ENCODE data around the gene BAHCC1. TPM values are rescaled to one million over a fixed set of nuclear protein-coding genes. Genes with fewer than 3 reads are reported as not detected.

The BAHCC1 gene
- total and polyA plus RNA-seq, 10 of the 15 experiments (the other 5 are each of a cell fraction or from before 2014, with no cell fraction given) = 0.03 to 0.14 (median 0.11) TPM; not detected in 6

GRCh38 chr17:81445642-81446503 lies 50.6 kb downstream of the BAHCC1 start:
- no peak overlapping the region for H3K9ac ChIP-seq (ENCODE audit: control insufficient read depth, insufficient read depth, low read length)
- H4K20me1 ChIP-seq (ENCODE audit: control insufficient read depth, insufficient read depth) = no peaks in the 10 kb centered on the region
- ATAC-seq = no peak
- ChIA-PET POLR2A (no interaction called here), RAD21 (ENCODE audit: unreplicated experiment) (no interaction called here), CTCF (no interaction called here), SMC1A (ENCODE audit: uncharacterized antibody, unreplicated experiment) (interaction anchor here (0.6 kb wide), 1 partner anchor 153 kb away, joined by 3 read pairs; no protein-coding TSS in a partner anchor)
- no peak overlapping the region for H3K4me2 ChIP-seq (ENCODE audit: control insufficient read depth, insufficient read depth)
- no peak overlapping the region for H3K27ac ChIP-seq (ENCODE audit: control insufficient read depth, insufficient read depth)
- TF ChIP-seq ZNF384 (IDR thresholded peaks at IDR 0.05; ENCODE audit: borderline replicate concordance, low read depth, low read length) (0 out of 2 replicates have a peak, but pooled peaks have one; percentile 22), NFXL1 (IDR thresholded peaks at IDR 0.05; ENCODE audit: borderline replicate concordance) (no peak)
- BruUV-seq (replicated peaks) = no TSS peak
- no peak overlapping the region for H3K4me3 ChIP-seq
- no peaks in the 10 kb centered on the region for H3K36me3 ChIP-seq (ENCODE audit: control insufficient read depth in 2 of 2, insufficient read depth in 2 of 2, low read length in 1 of 2)
- no peak for FAIRE-seq
- 36% methylated on average over 28 of the region's 30 CpGs for WGBS (ENCODE audit: insufficient coverage, insufficient replicate concordance, low lambda C conversion rate, missing lambda C conversion rate)
- intact Hi-C loops (cut with micrococcal nuclease; ENCODE audit: unreplicated experiment) = no loop called here
- DNase-seq (ENCODE audit: low read depth, low spot score) = no peak
- no peak overlapping the region for H2AFZ ChIP-seq (ENCODE audit: control insufficient read depth, low read depth, low read length)
- in situ Hi-C loops (cut with MboI) = no loop called here
- H3K79me2 ChIP-seq (ENCODE audit: control insufficient read depth, insufficient read depth, low read length) = no peaks in the 10 kb centered on the region
- no peaks in the 10 kb centered on the region for H3K27me3 ChIP-seq (replicated peaks in 1 of 2; ENCODE audit: control insufficient read depth in 2 of 2, insufficient read depth in 2 of 2, low read length in 1 of 2)
- H3K9me3 ChIP-seq (replicated peaks; ENCODE audit: control insufficient read depth, insufficient read depth, low read length) = no peaks in the 10 kb centered on the region
- no peaks in the 10 kb centered on the region for H3K4me1 ChIP-seq (ENCODE audit: control insufficient read depth, insufficient read depth, low read length)

- in situ Hi-C loops (cut with MboI) = no loop called here
These were observed 52.2 kb downstream of the BAHCC1 start for GRCh38 chr17:81447331-81447933.

More at GRCh38 chr17:81447331-81447933, 52.2 kb downstream of the BAHCC1 start:
- Histone ChIP-seq H4K20me1 (ENCODE audit: control insufficient read depth, insufficient read depth) (no peaks in the 10 kb centered on the region), H3K4me3 (no peak overlapping the region), H3K27ac (ENCODE audit: control insufficient read depth, insufficient read depth) (no peak overlapping the region), H2AFZ (ENCODE audit: control insufficient read depth, low read depth, low read length) (no peak overlapping the region), H3K27me3 (replicated peaks in 1 of 2; ENCODE audit: control insufficient read depth in 2 of 2, insufficient read depth in 2 of 2, low read length in 1 of 2) (no peaks in the 10 kb centered on the region; a peak in 1 of 4 replicates), H3K36me3 (ENCODE audit: control insufficient read depth in 2 of 2, insufficient read depth in 2 of 2, low read length in 1 of 2) (no peaks in the 10 kb centered on the region), H3K9ac (ENCODE audit: control insufficient read depth, insufficient read depth, low read length) (no peak overlapping the region), H3K79me2 (ENCODE audit: control insufficient read depth, insufficient read depth, low read length) (no peaks in the 10 kb centered on the region), H3K4me2 (ENCODE audit: control insufficient read depth, insufficient read depth) (no peak overlapping the region), H3K4me1 (ENCODE audit: control insufficient read depth, insufficient read depth, low read length) (no peaks in the 10 kb centered on the region), H3K9me3 (replicated peaks; ENCODE audit: control insufficient read depth, insufficient read depth, low read length) (no peaks in the 10 kb centered on the region)
- 34% methylated on average over 19 of the region's 25 CpGs for WGBS (ENCODE audit: insufficient coverage, insufficient replicate concordance, low lambda C conversion rate, missing lambda C conversion rate)
- BruUV-seq (replicated peaks) = no TSS peak
- SMC1A ChIA-PET (ENCODE audit: uncharacterized antibody, unreplicated experiment) = no interaction called here
- TF ChIP-seq NFXL1 (IDR thresholded peaks at IDR 0.05; ENCODE audit: borderline replicate concordance) (0 out of 2 replicates have a peak, but pooled peaks have one; percentile 34), RB1 (IDR thresholded peaks at IDR 0.05; ENCODE audit: borderline replicate concordance) (no peak)
- DNase-seq (ENCODE audit: low read depth, low spot score) (no peak), ATAC-seq (no peak), FAIRE-seq (no peak)
- POLR2A ChIA-PET = no interaction called here
- intact Hi-C loops (cut with micrococcal nuclease; ENCODE audit: unreplicated experiment) = no loop called here
- RAD21 ChIA-PET (ENCODE audit: unreplicated experiment) = no interaction called here
- CTCF ChIA-PET = no interaction called here
